Breast epithelium (tissue), 3 donors: Measurements from ENCODE around the gene SUPT6H.

Source experiments
- CTCF ChIP-seq, 3 donors: fragments of 450-650 bp; IDR thresholded peaks; one replicate each; pipeline ENCODE4 v1.5.1; 2016 to 2017; ENCODE audit warnings: antibody characterized with exemption in 3 of 3, mild to moderate bottlenecking in 3 of 3, moderate library complexity in 3 of 3
- POLR2A ChIP-seq: fragments of 450-650 bp; IDR thresholded peaks from one replicate; pipeline ENCODE4 v1.6.1; 2016; ENCODE audit warnings: antibody characterized with exemption, mild to moderate bottlenecking, moderate library complexity
- POLR2AphosphoS5 ChIP-seq, 3 donors: sonication (generic); formaldehyde crosslinking; IDR thresholded peaks; one replicate each; pipeline ENCODE4 v1.6.1; 2017; ENCODE audit warnings: antibody characterized with exemption in 3 of 3

GRCh38 chr17:28626818-28627217 lies 35.2 kb upstream of the SUPT6H start:
- no peak for TF ChIP-seq POLR2A
- no peak for TF ChIP-seq CTCF (IDR thresholded peaks at IDR 0.05)
- TF ChIP-seq POLR2AphosphoS5 (IDR thresholded peaks at IDR 0.05) = no peak
